ENCODE measurements around the gene MIDN.

GRCh38 chr19:1233115-1233667 is 15.2 kb upstream of the MIDN start:
- TF ChIP-seq CTCF (IDR thresholded peaks at IDR 0.05 in 4 of 5, conservative IDR thresholded peaks at IDR 0.05 in 1 of 5) (no peak), POLR2A (IDR thresholded peaks at IDR 0.05) (no peak)
